Small intestine (tissue), 7 donors: ENCODE results near the gene CLEC16A. TPM values are rescaled to one million over a fixed set of nuclear protein-coding genes. Genes with fewer than 3 reads are reported as not detected.

Source experiments
- DNase-seq, 2 donors: peaks; one replicate each; pipeline versions ENCODE4 v3.0.0 to v3.0.0-alpha.2; 2013
- FAIRE-seq: peaks from 2 replicates; lab custom pipeline; 2012; peaks lifted over from hg19 to GRCh38; lab: Jason Lieb, UNC
- H3K27ac ChIP-seq, 3 donors: one replicate each; pipeline ENCODE4 v1.5.1; 2013; ENCODE audit warnings: low read length in 2 of 3, mild to moderate bottlenecking in 2 of 3, control low read depth in 1 of 3, inconsistent platforms in 1 of 3, low read depth in 1 of 3, moderate library complexity in 1 of 3
- H3K27me3 ChIP-seq, 3 donors: one replicate each; pipeline ENCODE4 v1.6.1; 2013; ENCODE audit warnings: low read length in 3 of 3, inconsistent platforms in 1 of 3; ENCODE audit not compliant: control insufficient read depth in 3 of 3, insufficient read depth in 3 of 3
- H3K36me3 ChIP-seq, 3 donors: one replicate each; pipeline ENCODE4 v1.6.1; 2013; ENCODE audit warnings: low read length in 3 of 3, inconsistent platforms in 1 of 3, low read depth in 1 of 3, mild to moderate bottlenecking in 1 of 3, moderate library complexity in 1 of 3; ENCODE audit not compliant: control insufficient read depth in 3 of 3, insufficient read depth in 2 of 3
- H3K4me1 ChIP-seq, 3 donors: one replicate each; pipeline ENCODE4 v1.6.1; 2013; ENCODE audit warnings: low read length in 2 of 3, inconsistent platforms in 1 of 3, low read depth in 1 of 3, mild to moderate bottlenecking in 1 of 3, moderate library complexity in 1 of 3; ENCODE audit not compliant: control insufficient read depth in 3 of 3, insufficient read depth in 2 of 3
- H3K4me3 ChIP-seq, 3 donors: one replicate each; pipeline ENCODE4 v1.5.1; 2013; ENCODE audit warnings: low read length in 3 of 3, control low read depth in 1 of 3, inconsistent platforms in 1 of 3, low read depth in 1 of 3, mild to moderate bottlenecking in 1 of 3, moderate library complexity in 1 of 3
- H3K9me3 ChIP-seq, 2 donors: one replicate each; pipeline ENCODE4 v1.6.1; 2013; ENCODE audit warnings: low read depth in 1 of 2, low read length in 1 of 2; ENCODE audit not compliant: control insufficient read depth in 2 of 2, insufficient read depth in 1 of 2
- WGBS, 3 donors: extraction: QIAGEN DNeasy Blood & Tissue Kit; methylation state at CpG; one replicate each; pipeline ENCODE4 v1.1.7; 2013; 5-methylcytosine and 5-hydroxymethylcytosine counted together
- polyA plus RNA-seq, 4 donors: library from polyadenylated mRNA; stranded (reverse) in 3 of 4; unstranded in 1 of 4; fragments of 200-250 nt in 3 of 4; fragments of 120-200 nt in 1 of 4; gene quantifications; one replicate each; pipeline versions ENCODE4 v1.2.1 to v1.2.3, GENCODE V29; 2013
- donor health status: healthy with polysubstance abuse.
- donor health status: control.
- donor health status: control.
- donor health status: Bipolar disorder and iron deficiency.
- donor health status: healthy.

Gene CLEC16A
- polyA plus RNA-seq, 4 donors, result 12.2 to 23.5 (median 14.1) TPM

- Histone ChIP-seq H3K36me3 (peaks cover 3 to 35% (median 6%) of the 10 kb centered on the region in 3 donors), H3K27me3 (no peaks in the 10 kb centered on the region), H3K4me3 (no peak overlapping the region), H3K4me1 (no peaks in the 10 kb centered on the region), H3K9me3 (no peaks in the 10 kb centered on the region), H3K27ac (no peak overlapping the region)
- DNase-seq (no peak), FAIRE-seq (no peak)
- 55 to 64% (median 63%) methylated on average over 12 of the region's 12 CpGs for WGBS, 3 donors
Measured at GRCh38 chr16:11181899-11182279, 237.5 kb downstream of the CLEC16A start.

GRCh38 chr16:11182411-11182810 is 238.0 kb downstream of the CLEC16A start:
- 86 to 90% (median 88%) methylated on average over 14 of the region's 14 CpGs for WGBS, 3 donors
- Histone ChIP-seq H3K9me3 (no peaks in the 10 kb centered on the region), H3K36me3 (peaks cover 3 to 35% (median 6%) of the 10 kb centered on the region in 3 donors), H3K27ac (no peak overlapping the region), H3K27me3 (no peaks in the 10 kb centered on the region), H3K4me3 (no peak overlapping the region), H3K4me1 (no peaks in the 10 kb centered on the region)
- no peak for DNase-seq
- FAIRE-seq, result no peak

GRCh38 chr16:11183035-11183812 is 238.9 kb downstream of the CLEC16A start:
- no peaks in the 10 kb centered on the region for H3K9me3 ChIP-seq
- H3K4me3 ChIP-seq, result no peak overlapping the region
- DNase-seq (no peak), FAIRE-seq (no peak)
- H3K4me1 ChIP-seq, result no peaks in the 10 kb centered on the region
- H3K27ac ChIP-seq, result no peak overlapping the region
- H3K36me3 ChIP-seq, result peaks cover 3 to 31% (median 6%) of the 10 kb centered on the region in 3 donors
- H3K27me3 ChIP-seq, result no peaks in the 10 kb centered on the region
- 84 to 92% (median 84%) methylated on average over 24 to 25 of the region's 25 CpGs for WGBS, 3 donors

- H3K27ac ChIP-seq, result no peak overlapping the region
- H3K27me3 ChIP-seq, result no peaks in the 10 kb centered on the region
- 94 to 96% (median 95%) methylated on average over 10 of the region's 10 CpGs for WGBS, 3 donors
- peaks cover 0 to 25% (median 6%) of the 10 kb centered on the region in 3 donors for H3K36me3 ChIP-seq
- DNase-seq (no peak), FAIRE-seq (no peak)
- no peaks in the 10 kb centered on the region for H3K4me1 ChIP-seq
- no peaks in the 10 kb centered on the region for H3K9me3 ChIP-seq
- H3K4me3 ChIP-seq, result no peak overlapping the region
Measured at GRCh38 chr16:11183951-11184350, 239.6 kb downstream of the CLEC16A start.

GRCh38 chr16:11187522-11188023 is 243.2 kb downstream of the CLEC16A start:
- Histone ChIP-seq H3K27ac (no peak overlapping the region), H3K4me1 (no peaks in the 10 kb centered on the region), H3K27me3 (peaks cover 0 to 3% (median 0%) of the 10 kb centered on the region in 3 donors), H3K9me3 (no peaks in the 10 kb centered on the region), H3K4me3 (no peak overlapping the region), H3K36me3 (peaks cover 0 to 5% (median 0%) of the 10 kb centered on the region in 3 donors)
- DNase-seq, result no peak
- no peak for FAIRE-seq
- WGBS, 3 donors, result 69 to 80% (median 76%) methylated on average over 6 of the region's 6 CpGs

- Histone ChIP-seq H3K4me3 (no peak overlapping the region), H3K4me1 (no peaks in the 10 kb centered on the region), H3K36me3 (no peaks in the 10 kb centered on the region), H3K27me3 (peaks cover 0 to 3% (median 0%) of the 10 kb centered on the region in 3 donors), H3K9me3 (no peaks in the 10 kb centered on the region), H3K27ac (no peak overlapping the region)
- WGBS, 3 donors, result 68 to 85% (median 84%) methylated on average over 23 of the region's 23 CpGs
- DNase-seq (no peak), FAIRE-seq (no peak)
Measured at GRCh38 chr16:11188801-11189740, 244.7 kb downstream of the CLEC16A start.

GRCh38 chr16:11190588-11191560 is 246.5 kb downstream of the CLEC16A start:
- no peaks in the 10 kb centered on the region for H3K4me1 ChIP-seq
- H3K27ac ChIP-seq, result no peak overlapping the region
- H3K9me3 ChIP-seq, result no peaks in the 10 kb centered on the region
- no peaks in the 10 kb centered on the region for H3K36me3 ChIP-seq
- DNase-seq (no peak), FAIRE-seq (no peak)
- peaks cover 0 to 3% (median 0%) of the 10 kb centered on the region in 3 donors for H3K27me3 ChIP-seq
- H3K4me3 ChIP-seq, result no peak overlapping the region
- 74 to 83% (median 80%) methylated on average over 15 of the region's 15 CpGs for WGBS, 3 donors
